GM19240 (cell line): ENCODE measurements around the gene TXNDC2.

Source experiments
- DNase-seq: peaks from one replicate; pipeline ENCODE4 v3.0.0; 2011; ENCODE audit warnings: low spot score; ENCODE audit not compliant: insufficient read length

The TXNDC2 gene

DNA sequence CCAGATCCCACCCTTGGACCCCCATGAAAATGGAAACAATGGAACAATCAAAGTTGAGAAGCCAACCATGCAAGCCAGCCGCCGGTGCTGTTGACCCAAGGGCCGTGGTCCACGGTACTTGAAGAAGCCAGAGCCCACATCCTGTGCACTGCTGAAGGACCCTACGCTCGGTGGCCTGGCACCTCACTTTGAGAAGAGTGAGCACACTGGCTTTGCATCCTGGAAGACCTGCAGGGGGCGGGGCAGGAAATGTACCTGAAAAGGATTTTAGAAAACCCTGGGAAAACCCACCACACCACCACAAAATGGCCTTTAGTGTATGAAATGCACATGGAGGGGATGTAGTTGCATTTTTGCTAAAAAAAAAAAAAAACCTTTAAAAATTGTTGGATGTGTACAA lies 26.5 kb upstream of the TXNDC2 start:
- DNase-seq = no peak

DNA sequence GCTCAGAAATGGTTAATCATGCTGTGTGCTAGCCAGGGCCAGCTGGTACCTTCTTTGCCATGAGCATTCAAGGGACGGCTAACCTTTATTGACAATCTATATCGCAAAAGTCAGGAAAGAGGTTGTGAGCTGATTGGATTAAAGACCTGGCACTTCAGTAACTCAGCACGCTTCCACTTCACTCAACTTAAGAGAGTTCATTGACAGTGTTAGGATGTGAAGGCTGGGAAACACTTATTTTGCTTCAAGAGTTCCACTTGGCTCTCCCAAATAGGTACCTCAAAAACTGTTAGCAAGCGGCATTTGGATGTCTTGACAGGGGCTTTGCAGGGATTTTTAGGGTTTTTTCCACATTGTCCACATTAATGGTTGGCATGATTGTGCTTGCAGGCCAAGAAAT lies 25.1 kb upstream of the TXNDC2 start:
- DNase-seq = no peak

DNA sequence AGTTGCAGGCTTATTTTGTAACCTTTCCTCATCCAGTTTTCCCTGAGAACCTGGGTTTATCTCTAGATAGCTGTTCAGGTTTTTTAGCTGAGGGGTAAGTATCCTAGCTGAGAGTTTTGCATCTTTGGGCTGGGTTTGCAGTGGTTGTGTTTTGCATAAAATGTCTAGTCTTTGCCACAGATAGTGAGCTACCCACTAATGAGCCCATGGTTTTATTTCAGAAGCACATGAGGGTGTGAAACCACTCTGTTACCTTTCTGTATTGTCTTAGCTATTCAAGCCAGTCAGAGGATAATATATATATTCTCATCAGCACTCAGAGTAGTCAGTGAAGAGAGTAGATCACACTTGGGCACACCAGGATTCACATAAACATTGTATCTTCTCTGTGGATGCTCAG lies 24.6 kb upstream of the TXNDC2 start:
- no peak for DNase-seq

DNA sequence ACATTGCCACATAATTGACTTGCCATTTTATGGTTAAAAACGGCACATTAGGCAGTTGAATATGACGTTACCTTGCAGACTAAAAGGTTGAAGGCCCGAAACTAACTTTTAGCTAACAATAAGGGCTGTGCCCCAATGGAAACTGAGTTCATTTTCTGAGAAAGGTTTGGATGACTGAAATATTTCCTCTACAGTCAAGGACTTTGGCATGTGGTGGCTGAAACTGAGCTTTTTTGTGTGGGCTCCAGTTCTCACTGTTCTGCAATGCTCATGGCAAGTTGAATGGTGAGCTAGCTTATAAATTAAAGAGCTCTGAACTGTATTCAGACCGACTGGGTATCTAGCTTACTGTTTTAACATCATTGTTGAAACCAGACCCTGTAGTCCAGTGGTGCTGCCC lies 23.8 kb upstream of the TXNDC2 start:
- DNase-seq = no peak

DNA sequence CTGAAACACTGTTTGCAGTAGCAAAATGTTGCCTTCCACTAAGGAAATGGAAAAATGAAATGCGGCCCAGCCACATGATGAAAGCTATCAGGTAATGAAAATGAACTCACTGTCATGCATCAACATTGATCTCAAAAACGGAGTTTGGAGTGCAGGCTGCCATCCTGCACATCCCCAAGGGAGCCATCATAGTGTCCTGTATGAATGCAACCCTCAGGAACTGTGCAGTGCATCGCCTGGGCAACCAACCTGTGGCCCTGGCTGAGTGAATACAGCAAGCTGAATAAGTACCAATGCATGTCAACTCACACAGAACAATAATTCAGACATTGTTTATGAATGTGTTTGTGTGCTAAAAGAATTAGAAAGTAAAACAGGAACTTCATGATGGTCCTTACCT lies 23.1 kb upstream of the TXNDC2 start:
- no peak for DNase-seq

DNA sequence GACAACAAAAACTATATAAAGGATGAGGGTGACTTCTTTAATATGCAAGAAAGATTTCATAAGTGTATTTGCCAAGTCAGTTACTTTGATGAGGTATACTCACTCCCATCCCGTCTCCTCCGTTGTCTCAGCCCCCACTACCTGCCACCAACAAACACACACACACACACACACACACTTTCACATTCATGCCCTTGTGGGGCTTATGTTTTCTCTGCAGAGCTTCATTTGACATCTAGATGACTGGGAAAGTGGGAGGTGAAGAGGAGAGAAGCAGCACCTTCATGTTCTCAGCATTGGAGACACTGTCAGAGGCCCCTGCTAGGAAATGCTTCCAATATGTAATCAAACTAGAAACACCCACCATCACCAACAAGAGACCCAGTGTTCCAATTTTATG lies 22.5 kb upstream of the TXNDC2 start:
- DNase-seq = no peak

DNA sequence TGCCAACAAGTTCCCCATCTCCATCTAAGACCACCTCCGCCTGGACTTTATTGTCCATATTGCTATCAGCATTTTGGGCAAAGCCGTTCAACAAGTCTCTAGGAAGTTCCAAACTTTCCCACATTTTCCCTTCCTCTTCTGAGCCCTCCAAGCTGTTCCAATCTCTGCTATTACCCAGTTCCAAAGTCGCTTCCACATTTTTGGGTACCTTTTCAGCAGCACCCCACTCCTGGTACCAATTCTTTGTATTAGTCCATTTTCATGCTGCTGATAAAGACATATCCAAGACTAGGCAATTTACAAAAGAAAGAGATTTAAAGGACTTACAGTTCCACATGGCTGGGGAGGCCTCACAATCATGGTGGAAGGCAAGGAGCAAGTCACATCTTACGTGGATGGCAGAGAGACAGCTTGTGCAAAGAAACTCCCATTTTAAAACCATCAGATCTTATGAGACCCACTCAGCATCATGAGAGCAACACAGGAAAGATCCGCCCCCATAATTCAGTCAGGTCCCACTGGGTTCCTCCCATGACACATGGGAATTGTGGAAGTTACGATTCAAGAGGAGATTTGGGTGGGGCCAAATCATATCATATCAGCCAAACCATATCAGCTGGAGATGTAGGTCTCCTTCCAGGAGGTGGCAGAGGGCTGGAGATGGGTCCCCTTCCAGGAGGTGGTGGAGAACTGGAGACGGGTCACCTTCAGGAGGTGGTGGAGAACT lies 19.8 kb upstream of the TXNDC2 start:
- DNase-seq = no peak

DNA sequence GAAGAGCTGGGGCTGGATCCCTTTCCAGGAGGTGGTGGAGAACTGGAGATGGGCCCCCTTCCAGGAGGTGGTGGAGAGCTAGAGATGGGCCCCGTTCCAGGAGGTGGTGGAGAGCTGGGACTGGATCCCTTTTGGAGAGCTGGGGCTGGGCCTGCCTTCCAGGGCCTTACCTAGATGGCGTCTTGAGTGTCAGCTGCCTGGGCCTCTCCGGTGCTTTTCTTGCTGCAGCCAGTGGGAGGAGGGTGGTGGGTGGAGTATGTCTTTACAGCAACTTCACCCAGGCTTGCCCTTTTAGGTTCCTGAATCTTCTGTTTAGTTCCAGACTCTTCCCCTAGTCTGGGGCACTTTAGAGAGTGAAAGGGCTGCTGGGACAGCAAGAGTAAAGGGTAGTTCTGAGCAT lies 19.1 kb upstream of the TXNDC2 start:
- DNase-seq = no peak

DNA sequence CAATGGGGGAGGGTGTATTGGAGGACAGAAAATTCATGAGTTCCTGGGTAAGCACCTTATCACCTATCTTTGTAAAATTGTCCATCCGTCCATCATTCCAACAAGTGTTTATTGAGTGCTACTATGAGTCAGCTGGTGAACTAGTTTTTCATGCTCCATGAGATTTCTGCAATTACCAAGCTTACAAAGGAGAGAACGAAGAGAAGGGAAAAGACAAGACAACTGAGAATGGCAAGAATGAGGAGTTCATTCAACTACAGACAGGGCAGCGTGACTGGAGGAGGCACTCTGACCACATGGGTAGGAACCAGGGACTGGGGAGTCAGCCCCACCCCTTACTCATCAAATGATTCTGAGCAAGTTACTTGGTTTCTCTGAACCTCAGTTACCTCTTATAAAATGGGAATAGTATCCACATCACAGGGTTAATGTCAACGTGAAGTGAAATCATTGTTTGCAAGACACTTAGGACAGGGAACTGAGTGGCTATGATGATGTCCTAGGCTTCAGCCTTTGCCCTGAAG lies 18.6 kb upstream of the TXNDC2 start:
- DNase-seq = no peak

DNA sequence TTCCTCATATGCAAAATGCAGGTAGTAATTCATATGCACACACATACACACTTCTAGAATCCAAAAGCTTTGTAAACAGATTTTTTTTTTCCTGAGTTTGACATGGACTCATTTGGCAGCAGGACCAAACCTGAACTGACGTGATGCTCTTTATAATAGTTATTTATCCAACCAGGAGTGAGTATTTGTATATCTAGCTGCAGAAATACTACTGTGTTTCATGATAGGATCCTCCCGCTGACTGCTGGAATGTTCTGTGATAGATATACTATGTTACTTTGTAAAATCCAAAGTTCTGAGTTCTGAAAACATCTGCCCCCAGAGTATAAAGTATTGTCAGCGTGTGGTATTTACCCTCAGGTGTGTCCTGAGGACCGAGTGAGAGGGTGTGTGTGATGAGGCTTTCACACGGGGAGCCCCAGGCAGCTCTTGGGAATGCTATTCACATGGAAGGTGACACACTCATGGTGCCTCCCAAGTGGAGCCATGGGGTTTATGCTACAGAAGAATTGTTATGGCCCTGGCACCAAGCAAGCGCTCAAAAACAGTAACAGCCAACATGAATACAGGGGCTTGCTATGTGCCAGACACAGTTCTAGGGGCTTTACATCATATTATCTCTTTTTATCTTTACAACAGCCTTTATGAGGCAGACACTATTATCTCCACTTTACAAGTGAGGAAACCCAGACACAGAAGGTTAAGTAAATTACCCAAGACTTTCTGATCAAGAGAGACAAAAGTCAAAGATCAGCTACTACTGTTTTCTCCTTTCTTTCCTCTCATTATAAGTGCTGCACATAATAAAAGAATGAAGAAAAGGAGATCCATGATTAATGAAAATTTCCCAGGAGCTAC lies 16.7 kb upstream of the TXNDC2 start:
- DNase-seq = no peak

DNA sequence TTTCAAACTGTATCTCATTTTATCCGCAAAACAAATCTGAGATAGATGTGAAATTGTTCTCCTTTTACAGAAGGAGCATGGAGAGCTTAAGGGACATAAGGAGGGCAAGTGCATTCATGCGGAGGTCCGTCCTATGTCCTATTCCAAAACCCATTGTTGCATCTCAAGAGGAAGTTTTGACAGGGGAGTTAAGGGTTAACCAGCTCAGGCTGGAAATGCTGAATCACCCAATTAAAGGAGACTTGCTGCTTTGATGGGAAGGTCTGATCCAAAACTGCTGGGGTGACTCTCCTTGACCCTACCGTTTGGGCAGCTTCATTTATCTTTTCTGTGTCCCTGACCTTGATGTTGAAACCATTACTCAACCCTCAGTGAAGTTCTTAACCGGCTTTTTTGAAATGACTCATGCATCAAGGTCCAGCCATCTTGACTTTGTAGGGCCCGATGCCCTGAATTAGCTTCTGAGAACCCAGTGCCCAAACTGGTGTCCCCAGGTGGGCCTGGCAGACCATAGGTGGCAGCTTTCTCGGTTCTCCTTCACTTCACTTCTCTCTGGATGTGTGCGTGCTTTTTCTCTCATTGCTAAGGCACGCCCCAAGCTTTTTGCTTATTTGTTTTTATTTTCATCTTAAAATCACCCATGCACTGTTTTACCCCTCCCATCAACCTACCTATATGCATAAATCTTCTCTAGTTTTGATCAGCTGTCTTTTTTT lies 15.9 kb upstream of the TXNDC2 start:
- no peak for DNase-seq

DNA sequence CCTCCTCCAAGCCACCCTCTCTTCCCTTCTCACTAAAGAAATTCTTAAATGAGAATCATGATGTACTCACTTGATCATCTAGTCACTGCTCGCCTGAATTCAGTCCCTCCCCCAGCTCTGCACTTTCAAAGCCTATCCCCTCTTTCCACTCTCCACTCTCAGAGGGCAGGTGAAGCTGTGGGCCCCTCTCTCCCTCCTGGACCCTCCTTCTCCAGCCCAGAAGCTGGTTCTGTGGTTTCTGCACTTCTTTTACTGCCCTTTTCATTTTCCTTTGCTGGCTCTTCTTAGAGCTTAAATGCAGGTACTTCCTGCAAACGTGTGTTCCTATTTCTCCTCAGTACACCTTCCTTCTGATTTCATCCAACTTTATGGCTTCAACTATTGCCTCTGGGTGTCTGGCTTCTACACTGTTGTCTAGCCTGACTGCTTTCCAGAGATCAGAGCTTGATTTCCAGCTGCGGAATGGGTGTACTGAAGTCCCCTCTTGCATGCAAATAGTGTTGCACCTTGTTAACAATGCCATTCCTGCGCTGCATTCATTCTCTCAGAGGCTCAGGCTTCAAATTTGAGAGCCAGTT lies 15.3 kb upstream of the TXNDC2 start:
- no peak for DNase-seq

DNA sequence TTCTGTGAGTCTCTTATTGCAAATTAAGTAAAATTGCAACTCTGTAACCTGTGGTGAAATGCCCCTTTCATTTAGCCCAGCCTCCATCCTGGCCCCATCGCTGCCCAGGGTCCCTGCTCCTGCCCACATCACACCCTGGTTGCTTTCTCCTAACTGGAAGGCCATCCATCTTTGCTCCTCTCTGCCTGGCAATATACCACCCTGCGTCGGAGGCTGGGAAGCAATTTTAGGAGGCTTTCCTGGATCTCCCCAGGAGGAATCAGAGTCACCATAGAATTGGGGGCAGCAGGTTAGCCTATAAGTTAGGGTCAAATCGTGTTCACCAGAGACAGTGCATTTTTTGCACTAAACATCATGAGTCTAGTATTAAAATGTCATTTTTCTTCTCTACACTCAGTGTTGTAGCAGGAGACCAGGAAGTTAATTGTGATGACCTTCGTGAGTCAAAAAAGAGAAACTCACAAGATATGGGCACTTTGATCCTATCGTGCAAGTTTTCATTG lies 14.5 kb upstream of the TXNDC2 start:
- no peak for DNase-seq

DNA sequence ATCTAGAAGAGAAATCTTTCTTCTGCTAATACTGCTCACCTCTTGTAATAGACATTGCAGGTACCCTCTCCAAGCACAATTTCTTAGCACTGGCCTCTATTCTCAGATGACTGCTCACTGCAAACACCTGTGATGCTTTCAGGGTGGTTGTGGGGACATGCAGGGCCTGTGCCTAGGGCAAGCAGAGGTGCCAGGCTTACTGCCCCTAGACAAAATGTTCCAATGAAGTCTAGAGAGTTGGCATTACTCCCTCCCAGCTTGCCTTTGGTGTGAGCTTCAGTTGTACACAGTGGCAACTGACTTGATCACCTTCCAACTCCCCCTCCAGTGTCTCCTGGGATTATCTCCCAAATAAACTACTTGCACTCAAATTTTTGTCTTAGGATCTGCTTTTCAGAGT lies 12.9 kb upstream of the TXNDC2 start:
- no peak for DNase-seq

DNA sequence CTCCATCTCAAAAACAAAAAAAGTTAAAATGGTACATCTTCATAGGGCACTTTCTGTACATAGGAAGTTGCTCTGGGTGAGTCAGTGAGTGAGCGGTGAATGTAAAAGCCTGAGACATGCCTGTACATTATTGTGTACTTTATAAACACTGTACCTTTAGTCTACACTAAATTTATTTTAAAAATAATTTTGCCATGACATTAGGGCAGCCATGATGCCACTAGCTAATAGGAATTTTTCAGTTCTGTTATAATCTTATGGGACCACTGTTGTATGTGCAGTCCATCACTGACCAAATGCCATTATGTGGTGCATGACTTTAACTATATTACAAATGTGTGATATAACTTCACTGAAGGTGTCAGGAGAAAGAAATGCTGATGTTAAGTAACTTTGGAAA lies 11.0 kb upstream of the TXNDC2 start:
- DNase-seq = no peak

DNA sequence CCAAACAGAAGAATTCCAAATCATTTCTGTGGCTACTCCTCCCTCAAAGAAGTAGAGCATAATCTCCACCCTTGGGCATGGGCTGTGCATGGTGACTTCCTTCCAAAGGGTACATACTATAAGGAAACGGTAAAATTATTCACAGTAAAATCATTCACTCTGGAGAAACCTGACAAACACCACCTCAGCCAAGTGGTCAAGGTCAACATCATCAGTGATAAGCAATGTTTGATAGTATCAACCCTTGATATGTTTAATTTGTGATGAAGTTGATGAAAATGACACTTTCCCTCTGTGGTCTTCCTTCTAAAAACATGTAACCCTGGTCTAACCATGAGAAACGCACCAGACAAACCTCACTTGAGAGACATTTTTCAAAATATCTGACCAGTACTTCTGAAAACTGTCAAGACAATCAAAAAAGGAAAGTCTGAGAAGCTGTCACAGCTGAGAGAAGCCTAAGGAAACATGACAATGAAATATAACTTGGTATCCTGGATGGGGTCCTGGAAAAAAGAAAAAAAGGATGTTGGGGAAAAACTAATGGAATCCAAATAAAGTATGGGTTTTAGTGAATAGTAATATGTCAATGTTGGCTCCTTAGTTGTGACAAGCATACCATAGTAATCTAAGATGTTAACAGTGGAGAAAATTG lies 9.4 kb upstream of the TXNDC2 start:
- DNase-seq = no peak

DNA sequence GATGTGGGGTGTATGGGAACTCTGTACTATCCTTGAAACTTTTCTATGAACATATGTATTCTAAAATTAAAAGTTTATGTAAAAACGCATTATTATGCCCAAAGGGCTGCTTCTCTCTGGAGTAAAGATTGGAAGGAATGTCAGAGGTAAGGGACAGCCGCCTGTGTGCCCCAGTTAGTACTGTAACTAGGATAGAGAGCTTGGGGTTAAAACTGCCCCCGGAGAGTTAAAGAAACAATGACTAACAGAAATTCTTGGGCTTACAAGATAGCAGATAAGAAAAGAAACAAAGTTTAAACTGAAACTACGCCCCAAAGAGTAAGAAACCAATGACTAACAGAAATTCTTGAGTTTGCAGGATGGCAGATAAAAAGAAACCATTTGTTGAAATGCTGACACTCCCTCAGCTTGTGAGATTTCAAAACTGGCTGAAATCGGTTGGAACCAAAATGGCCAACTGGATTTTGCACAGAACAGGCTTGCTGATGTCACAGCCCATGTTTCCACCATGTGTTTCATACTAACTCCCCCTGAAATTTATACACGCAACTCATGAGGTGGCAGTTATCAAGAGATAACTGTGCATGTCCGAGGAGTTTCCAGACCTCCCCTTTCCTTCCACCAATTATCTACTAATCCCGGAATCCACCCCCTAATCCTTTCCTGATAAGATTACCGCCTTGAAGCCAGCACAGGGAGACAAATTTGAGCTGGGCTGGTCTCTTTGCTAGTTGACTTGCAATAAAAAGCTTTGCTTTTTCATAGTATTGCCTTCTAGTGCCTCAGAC lies 8.7 kb upstream of the TXNDC2 start:
- DNase-seq = no peak

DNA sequence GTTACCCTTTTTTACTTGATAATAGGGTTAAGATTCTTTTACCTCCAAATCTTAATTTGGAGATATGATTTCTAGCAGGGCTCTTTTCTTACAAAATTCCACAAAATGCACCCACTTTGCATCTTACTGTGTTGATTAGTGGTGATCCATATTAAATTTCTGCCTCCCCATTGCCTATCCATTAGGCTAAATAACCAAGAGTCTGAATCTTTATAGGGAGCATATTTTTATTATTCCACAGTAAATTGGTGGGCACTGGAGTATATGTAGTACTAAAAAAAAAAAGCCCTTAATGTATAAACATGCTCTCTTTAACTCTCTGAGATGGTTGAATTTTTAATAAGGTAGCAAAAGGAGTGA lies 8.1 kb upstream of the TXNDC2 start:
- no peak for DNase-seq

DNA sequence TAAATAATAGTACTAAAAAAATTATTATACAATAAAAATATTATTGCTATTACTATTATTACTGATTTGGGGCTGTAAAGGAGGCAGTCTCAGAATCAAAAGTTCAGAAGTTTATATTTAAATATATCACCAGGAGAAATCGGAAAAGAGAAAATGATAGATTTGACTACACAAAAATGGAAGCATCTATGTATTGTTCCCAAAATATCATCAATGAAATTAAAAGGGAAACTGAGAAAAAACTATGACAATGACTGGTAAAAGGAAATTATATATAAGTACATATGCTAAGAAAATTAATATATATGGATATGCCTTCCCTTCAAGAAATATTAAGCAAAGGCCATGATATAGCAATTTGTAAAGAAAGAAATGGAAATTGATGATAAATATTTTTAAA lies 7.7 kb upstream of the TXNDC2 start:
- no peak for DNase-seq

DNA sequence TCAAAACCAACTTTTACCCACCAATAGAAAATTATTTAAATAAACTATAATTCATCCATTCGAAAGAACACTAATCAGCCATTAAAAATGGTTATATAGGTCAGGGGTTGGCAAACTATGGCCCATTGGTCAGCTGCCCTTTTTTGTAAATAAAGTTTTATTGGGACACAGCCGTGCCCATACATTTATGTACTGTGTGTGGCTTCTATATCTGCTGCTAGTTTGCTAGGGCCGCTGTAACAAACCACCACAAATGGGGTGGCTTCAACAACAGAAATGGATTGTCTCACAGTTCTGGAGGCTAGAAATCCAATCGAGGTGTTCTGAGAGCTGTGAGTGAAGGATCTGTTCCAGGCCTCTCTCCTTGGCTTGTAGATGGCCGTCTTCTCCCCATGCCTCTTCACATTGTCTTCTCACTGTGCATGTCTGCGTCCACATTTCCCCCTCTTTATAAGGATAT lies 7.0 kb upstream of the TXNDC2 start:
- DNase-seq = no peak
